EH (cell line): ENCODE measurements around the gene TCOF1.

Experiments used
- DNase-seq: peaks from one replicate; pipeline ENCODE4 v3.0.0-alpha.2; 2015; ENCODE audit warnings: low read depth

Gene TCOF1

GRCh38 chr5:150357326-150358260 is at the start of gene TCOF1:
TSS of gene TCOF1 (plus strand) at chr5:150357697. CDS start at chr5:150357747, 50 bp downstream.
- DNase-seq = peak; percentile 95

- DNase-seq = peak; percentile 39
Observed at GRCh38 chr5:150309101-150309885, 48.2 kb upstream of the TCOF1 start.

GRCh38 chr5:150309886-150310239 is 47.6 kb upstream of the TCOF1 start:
- DNase-seq = no peak

- DNase-seq = no peak
Observed at GRCh38 chr5:150310246-150310645, 47.3 kb upstream of the TCOF1 start.

- DNase-seq = no peak
Observed at GRCh38 chr5:150311015-150311692, 46.3 kb upstream of the TCOF1 start.

- no peak for DNase-seq
Observed at GRCh38 chr5:150312518-150312917, 45.0 kb upstream of the TCOF1 start.

- no peak for DNase-seq
Observed at GRCh38 chr5:150313501-150313900, 44.0 kb upstream of the TCOF1 start.

- no peak for DNase-seq
Observed at GRCh38 chr5:150313921-150314716, 43.4 kb upstream of the TCOF1 start.

- no peak for DNase-seq
Observed at GRCh38 chr5:150315245-150315644, 42.3 kb upstream of the TCOF1 start.

- DNase-seq = no peak
Observed at GRCh38 chr5:150316320-150316719, 41.2 kb upstream of the TCOF1 start.

GRCh38 chr5:150317048-150318003 is 40.2 kb upstream of the TCOF1 start:
- DNase-seq = peak; percentile 96

GRCh38 chr5:150318613-150319483 is 38.6 kb upstream of the TCOF1 start:
- DNase-seq = no peak

GRCh38 chr5:150319484-150319790 is 38.1 kb upstream of the TCOF1 start:
- DNase-seq = no peak

- peak; percentile 92 for DNase-seq
Observed at GRCh38 chr5:150320044-150320613, 37.4 kb upstream of the TCOF1 start.

GRCh38 chr5:150321211-150321610 is 36.3 kb upstream of the TCOF1 start:
- DNase-seq = no peak

- no peak for DNase-seq
Observed at GRCh38 chr5:150321784-150322183, 35.7 kb upstream of the TCOF1 start.

- peak; percentile 86 for DNase-seq
Observed at GRCh38 chr5:150322202-150322601, 35.3 kb upstream of the TCOF1 start.

- no peak for DNase-seq
Observed at GRCh38 chr5:150323092-150323491, 34.4 kb upstream of the TCOF1 start.

- no peak for DNase-seq
Observed at GRCh38 chr5:150323819-150324218, 33.7 kb upstream of the TCOF1 start.
